NCI-H748 (cell line): ENCODE data around the gene THADA.

Experiments used
- DNase-seq: peaks from one replicate; lab custom pipeline; 2025; ENCODE audit not compliant: unreplicated experiment; lab: John Stamatoyannopoulos, UW

Gene THADA

DNA sequence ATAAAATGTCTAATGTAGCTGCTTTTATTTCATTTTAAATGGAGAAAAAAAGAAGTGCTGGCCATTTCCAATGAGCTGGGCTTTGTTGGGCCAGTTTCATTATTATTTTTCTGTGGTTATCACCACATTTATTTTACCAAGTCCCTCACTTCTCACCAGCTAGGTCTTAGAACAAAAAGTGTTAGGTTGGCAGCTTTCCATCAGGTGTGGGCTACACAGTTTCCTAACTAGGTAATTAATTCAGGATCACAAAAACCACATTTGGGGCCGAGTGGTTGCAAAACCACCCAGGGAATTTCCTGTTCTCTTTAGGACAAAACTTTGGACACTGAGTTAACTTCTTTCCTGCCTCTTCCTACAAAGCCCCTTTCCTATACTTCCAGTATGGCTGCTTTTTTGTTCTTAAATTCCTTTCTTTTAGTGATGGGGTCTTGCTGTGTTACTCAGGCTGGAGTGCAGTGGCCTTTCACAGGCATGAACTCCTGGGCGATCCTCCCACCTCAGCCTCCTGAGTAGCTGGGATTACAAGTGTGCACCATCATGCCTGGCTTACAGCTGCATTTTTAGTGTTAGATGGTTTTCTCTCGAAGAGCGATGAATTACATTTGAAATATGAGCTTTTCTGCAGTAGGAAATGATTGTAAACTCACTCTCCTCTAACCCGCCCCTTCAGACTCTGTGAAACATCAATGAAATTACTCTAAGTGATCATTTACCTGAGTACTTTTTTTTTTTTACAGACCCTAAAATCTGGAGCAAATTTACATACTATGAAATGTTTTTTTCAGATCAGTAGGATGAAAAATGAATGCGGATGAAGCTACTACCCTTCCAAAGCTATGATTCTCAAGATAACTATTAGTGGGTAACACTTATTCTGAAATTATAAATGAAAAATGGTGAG lies 366.8 kb downstream of the THADA start:
- DNase-seq, result no peak

GRCh38 chr2:43228321-43228751 lies 367.5 kb downstream of the THADA start:
- no peak for DNase-seq

DNA sequence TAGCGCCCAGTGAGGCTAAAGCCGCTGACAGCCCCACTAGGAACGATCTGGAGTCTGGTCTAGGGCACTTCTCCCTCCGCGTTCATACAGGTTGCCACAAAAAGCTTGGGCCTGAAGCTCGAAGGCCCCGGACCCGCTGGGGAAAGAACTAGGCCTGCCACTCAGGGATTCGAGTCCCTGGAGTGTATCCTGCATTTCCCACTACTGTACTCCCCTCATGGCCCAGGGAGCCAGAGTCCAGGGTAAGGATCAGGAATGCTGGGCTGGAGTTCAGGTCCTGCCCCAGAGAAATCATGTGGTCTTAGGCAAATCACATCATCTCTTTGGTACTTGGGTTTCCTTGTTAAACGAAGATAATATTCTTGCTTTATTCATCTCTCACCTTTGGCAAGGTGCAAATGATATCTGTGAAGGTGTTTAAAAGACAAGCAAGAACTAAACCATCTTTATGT lies 368.0 kb downstream of the THADA start:
- no peak for DNase-seq

DNA sequence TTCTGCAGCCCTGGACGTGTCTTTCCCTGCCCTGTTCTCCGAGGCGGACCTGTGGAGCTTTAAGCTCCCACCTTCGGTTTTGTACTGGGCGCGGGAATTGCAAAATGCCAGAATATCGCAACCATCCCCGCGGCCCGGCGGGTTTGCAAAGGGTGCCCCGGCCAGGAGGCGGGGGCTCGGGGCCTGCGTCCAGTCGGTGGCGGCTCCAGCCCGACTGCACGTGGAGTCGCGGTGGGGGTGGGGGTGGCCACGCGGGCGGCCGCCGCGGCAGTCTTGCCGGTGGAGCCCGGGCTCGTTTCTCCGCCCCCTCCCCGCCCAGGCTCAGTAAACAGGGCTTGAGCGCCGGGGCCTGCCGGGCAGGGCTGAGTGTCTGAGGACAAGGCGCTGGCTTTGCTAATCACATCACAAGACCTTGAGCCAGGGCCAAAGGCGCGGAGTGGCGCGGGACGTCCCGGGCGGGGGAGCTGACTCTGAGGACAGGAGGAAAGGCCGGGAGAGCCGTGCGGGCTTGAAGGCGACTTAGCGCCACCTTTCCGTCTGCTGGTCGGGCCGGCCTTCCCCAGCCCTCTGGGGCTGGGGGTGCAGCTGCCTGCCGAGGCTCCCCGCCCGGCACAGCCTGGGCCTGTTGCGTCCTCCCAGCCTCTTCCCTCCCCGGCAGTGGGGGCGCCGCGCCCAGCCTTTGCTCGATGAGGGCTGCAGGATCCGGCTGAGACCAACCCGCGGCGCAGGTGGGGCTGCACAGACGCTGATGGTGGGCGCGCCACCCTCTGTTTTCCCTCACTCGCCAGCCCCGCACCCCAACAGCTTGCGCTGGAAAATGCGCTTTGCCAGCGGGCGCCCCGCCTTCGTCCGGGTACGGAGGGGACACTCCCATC lies 368.6 kb downstream of the THADA start:
- DNase-seq, result peak; percentile 78

DNA sequence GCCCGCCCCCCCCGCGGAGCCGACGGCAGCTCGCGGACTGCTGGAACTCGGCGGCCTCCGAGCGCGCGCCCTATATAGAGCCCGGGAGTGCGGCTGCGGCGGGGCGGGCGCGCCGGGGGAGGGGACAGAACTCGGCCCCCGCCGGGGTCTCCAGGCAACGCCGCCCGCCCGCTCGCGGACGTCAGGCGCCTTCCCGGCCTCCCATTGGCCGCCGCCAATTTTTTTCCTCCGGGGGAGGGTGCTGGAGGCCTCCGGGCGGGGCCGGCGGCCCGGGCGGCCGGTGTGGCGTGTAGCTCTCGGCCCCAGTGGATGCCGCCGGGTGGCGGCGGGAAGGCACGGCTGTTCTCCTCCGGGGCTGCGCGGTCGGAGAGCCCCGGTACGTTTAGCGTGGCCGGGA lies 369.3 kb downstream of the THADA start, which contains the start of gene ZFP36L2:
ZFP36L2 (minus strand) TSS at position 49 of the 397 bp plus-strand sequence. CDS start 291 bp downstream, outside the sequence.
- DNase-seq, result peak; percentile 92

DNA sequence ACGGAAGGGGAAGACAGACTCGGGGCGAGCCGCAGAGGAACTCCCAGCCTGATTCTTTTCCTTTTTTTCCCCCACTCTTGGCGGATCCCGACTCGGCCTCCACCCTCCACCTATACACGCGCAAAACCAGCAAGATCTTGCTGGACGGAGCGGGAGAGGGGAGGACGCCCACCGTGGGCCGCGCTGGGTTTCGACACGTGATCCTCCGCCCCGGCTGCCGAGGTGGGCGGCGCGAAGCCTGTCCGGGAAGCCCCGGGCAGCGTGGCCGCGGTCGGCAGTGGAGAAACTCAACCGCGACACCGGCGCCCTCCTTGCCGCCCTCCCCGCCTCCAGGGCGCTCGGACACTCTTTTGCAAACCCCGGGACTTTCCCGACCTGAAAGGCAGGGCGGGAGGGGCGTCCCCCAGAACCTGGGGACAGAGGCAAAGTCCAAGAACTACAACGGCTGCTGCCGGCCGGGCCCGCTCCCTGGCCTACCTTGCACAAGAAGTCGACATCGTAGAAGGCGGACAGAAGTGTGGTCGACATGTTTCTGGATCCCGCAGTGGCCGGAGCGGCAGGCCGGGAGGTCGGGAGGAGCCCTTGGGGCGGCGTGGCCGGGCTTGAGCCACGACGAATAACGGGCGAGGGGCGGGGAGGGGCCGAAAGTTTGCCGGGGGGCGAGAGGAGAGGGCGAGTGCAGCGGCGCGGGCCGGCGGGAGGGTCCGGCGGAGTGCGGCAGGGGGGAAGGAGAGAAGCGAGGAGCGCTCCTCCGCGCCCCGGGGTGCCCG lies 369.9 kb downstream of the THADA start:
- peak; percentile 62 for DNase-seq

GRCh38 chr2:43225093-43225787 lies 370.6 kb downstream of the THADA start:
- peak; percentile 62 for DNase-seq

DNA sequence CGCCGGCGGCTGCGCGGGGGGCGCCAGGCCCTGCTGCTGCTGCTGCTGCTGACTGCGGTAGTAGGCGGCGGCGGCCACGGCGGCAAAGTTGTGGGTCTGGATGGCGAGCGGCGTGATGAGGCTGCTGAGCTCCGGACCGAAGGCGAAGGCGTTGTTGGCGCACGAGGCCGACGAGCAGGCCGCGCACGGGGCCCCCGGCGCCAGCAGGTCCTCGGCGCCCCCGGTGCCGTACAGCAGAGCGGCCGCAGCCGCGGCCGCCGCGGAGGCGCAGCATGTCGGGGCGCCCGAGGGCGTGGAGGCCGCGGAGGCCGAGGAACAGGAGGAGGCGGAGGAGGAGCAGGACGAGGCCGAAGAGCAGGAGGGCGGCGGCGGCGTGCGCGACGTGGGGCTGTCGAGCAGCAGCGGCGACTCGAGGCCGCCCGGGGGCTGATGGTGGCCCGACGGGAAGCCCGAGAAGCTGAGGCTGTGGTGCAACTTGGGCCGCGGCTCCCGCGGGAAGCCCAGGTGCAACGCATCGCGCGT lies 371.2 kb downstream of the THADA start:
- no peak for DNase-seq

GRCh38 chr2:43224131-43224570 lies 371.7 kb downstream of the THADA start:
- DNase-seq, result no peak

DNA sequence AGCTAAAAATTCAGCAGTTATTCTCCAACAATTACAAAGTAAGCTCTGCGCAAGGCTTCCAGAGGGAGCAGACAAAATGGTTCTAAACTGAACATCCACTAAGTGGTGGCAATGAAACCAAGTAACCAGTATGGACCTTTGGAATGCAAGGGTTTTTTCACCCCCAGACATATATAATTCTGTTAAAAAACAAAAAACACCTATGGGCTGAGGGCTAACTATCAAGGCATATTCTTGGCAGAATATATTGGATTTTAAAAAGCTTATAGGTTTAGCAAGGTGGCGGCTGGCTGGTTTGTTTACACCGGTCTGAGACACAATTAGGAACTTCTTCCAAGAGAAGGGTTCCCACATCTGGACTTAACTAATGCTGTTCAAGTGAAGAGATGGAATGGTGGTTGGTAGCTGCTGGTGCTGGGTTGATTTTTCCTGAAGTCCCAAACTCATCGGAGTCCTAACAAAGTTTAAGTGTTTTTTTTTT lies 372.3 kb downstream of the THADA start:
- no peak for DNase-seq

DNA sequence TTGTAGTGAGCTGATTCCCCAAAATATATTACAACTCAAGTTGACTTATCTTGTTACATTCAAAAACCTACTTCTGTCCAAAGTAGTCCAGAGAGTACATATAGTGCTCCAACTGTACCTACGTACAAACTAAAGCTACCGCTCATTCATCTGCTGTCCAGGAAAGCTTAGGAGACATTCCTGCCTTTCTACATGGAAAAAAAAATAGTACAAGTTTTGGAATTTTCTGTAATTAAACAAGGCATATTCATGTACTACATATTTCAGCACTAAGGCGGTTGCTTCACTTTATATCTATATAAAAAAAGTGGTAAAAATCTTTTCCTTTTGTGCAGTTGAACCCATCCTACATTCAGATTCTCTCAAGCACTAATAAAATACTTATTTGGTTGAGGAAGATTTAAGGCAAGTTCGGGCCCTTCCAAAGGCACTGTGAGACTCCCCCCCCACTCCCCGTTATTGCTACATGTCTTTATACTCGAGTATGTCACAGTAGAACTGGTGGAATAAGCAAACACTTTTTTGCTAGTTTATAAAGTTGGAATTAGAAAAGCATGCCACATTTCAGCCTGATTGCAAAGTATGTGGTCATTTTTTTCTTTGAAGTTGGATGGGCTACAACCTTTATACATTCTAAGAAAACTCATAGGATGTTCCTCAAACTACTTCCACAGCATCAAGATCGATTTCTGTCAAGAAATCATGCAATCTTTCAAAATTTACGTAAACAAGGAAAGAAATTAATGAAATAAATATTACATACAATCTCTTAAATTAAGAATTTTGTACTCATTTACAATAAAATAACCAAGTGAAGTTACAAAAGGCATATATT lies 373.1 kb downstream of the THADA start:
- DNase-seq, result no peak

- DNase-seq, result peak; percentile 33
Measured at GRCh38 chr2:43221763-43222474, 373.9 kb downstream of the THADA start.

DNA sequence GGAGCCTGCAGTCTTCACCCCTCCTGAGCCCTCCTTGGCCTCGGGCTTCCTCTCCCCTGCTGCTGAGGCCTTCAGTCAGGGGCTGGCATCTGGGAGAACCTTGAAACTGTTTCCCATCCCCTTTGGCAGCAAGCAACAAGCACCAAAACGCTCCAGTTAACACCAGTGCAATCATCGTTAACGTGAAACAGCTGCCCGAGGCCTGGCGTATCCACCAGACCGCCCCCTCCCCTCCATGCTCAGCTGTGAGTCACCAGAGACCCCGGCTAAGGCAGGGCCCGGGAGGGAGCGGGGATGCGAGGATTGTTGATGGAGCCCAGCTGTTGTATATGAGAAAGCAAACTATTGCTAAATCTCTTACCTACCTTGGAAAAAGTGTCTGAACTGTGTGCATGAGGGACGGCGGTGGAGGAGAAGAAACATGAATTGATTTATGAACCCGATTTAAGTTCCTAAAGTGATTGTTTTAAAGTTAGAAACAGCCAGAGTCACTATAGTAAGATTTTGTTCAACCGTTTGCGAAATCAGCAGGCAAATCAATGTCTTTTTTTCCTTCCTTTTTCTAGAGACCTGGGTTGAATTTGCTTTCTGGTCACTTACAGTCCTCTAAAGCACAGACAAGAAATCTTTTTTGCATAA lies 374.6 kb downstream of the THADA start:
- DNase-seq, result no peak

- no peak for DNase-seq
Measured at GRCh38 chr2:43220760-43221123, 375.1 kb downstream of the THADA start.

GRCh38 chr2:43220229-43220751 lies 375.5 kb downstream of the THADA start:
- DNase-seq, result no peak

- peak; percentile 36 for DNase-seq
Measured at GRCh38 chr2:43219383-43220228, 376.2 kb downstream of the THADA start.
